Anterior cingulate cortex (tissue), 58 donors: ENCODE measurements around the gene UBTF.

ENCODE experiments used
- DNase-seq, 58 donors: peaks; one replicate each; lab custom pipeline; 2025; lab: John Stamatoyannopoulos, UW

UBTF gene

GRCh38 chr17:44216694-44217093 lies 2.8 kb downstream of the UBTF start:
- DNase-seq: no peak

- no peak for DNase-seq
Observed at GRCh38 chr17:44216173-44216572, 3.3 kb downstream of the UBTF start.

- DNase-seq: no peak
Observed at GRCh38 chr17:44214896-44215295, 4.6 kb downstream of the UBTF start.

- DNase-seq: no peak
Observed at GRCh38 chr17:44214230-44214494, 5.3 kb downstream of the UBTF start.

- DNase-seq: no peak
Observed at GRCh38 chr17:44213403-44214229, 5.9 kb downstream of the UBTF start.

- DNase-seq: no peak
Observed at GRCh38 chr17:44212507-44213402, 6.7 kb downstream of the UBTF start.

- DNase-seq: no peak
Observed at GRCh38 chr17:44211281-44212265, 7.9 kb downstream of the UBTF start.

GRCh38 chr17:44210342-44211192 lies 8.9 kb downstream of the UBTF start:
- DNase-seq: peak in 56 of 58 donors; percentile 20 to 90 (median 82)

GRCh38 chr17:44209786-44210341 lies 9.6 kb downstream of the UBTF start:
- DNase-seq: no peak

GRCh38 chr17:44207743-44208142 lies 11.7 kb downstream of the UBTF start:
- no peak for DNase-seq

GRCh38 chr17:44207319-44207718 lies 12.2 kb downstream of the UBTF start:
- no peak for DNase-seq

GRCh38 chr17:44206825-44207155 lies 12.7 kb downstream of the UBTF start:
- DNase-seq: no peak

- DNase-seq: no peak
Observed at GRCh38 chr17:44205962-44206824, 13.3 kb downstream of the UBTF start.

- DNase-seq: no peak
Observed at GRCh38 chr17:44204441-44204882, 15.0 kb downstream of the UBTF start.

- DNase-seq: peak in 5 of 58 donors; percentile 6 to 41 (median 9)
Observed at GRCh38 chr17:44203731-44204440, 15.6 kb downstream of the UBTF start.

- no peak for DNase-seq
Observed at GRCh38 chr17:44202756-44203155, 16.7 kb downstream of the UBTF start.

GRCh38 chr17:44200478-44201155 lies 18.9 kb downstream of the UBTF start:
- DNase-seq: peak in 9 of 58 donors; percentile 32 to 66 (median 53)
